Neural progenitor cell (in vitro differentiated cells): ENCODE measurements around the gene DNAJC1. TPM values are rescaled to one million over a fixed set of nuclear protein-coding genes. Genes with fewer than 3 reads are reported as not detected.

Source experiments
- DNase-seq: peaks from one replicate; pipeline ENCODE4 v3.0.0-alpha.2; 2016; ENCODE audit warnings: low spot score
- H2AFZ ChIP-seq: fragments of 200-600 bp; sonication (generic); replicated peaks from 2 replicates; pipeline ENCODE4 v1.6.1; 2016; ENCODE audit warnings: antibody characterized with exemption
- H3F3A ChIP-seq: fragments of 200-600 bp; sonication (generic); 2 replicates; pipeline ENCODE4 v1.6.1; 2016; ENCODE audit warnings: antibody characterized with exemption, low read depth
- H3K27ac ChIP-seq: fragments of 200-600 bp; sonication (generic); 2 replicates; pipeline ENCODE4 v1.5.1; 2016; ENCODE audit warnings: mild to moderate bottlenecking
- H3K27me3 ChIP-seq: fragments of 200-600 bp; sonication (generic); 2 replicates; pipeline ENCODE4 v1.6.1; 2016; ENCODE audit warnings: mild to moderate bottlenecking, moderate library complexity
- H3K36me3 ChIP-seq: fragments of 200-600 bp; sonication (generic); 2 replicates; pipeline ENCODE4 v1.5.1; 2016
- H3K4me1 ChIP-seq: fragments of 200-600 bp; sonication (generic); 2 replicates; pipeline ENCODE4 v1.6.1; 2016; ENCODE audit warnings: mixed run types
- H3K4me2 ChIP-seq: fragments of 200-600 bp; sonication (generic); 2 replicates; pipeline ENCODE4 v1.6.1; 2016
- H3K4me3 ChIP-seq: fragments of 200-600 bp; sonication (generic); 2 replicates; pipeline ENCODE4 v1.5.1; 2016
- H3K79me2 ChIP-seq: fragments of 200-600 bp; sonication (generic); 2 replicates; pipeline ENCODE4 v1.6.1; 2016; ENCODE audit warnings: low read depth
- H3K9ac ChIP-seq: fragments of 200-600 bp; sonication (generic); 2 replicates; pipeline ENCODE4 v1.6.1; 2016
- H3K9me3 ChIP-seq: fragments of 200-600 bp; sonication (generic); 2 replicates; pipeline ENCODE4 v1.5.1; 2016; ENCODE audit warnings: low read depth
- H4K20me1 ChIP-seq: fragments of 200-600 bp; sonication (generic); 2 replicates; pipeline ENCODE4 v1.6.1; 2016; ENCODE audit warnings: low read depth
- H3K27ac Mint-ChIP-seq: 3 replicates; pipeline ENCODE4 v1.8.0; 2021; ENCODE audit warnings: mixed read lengths
- H3K27me3 Mint-ChIP-seq: 2 replicates; pipeline ENCODE4 v1.8.0; 2022; ENCODE audit warnings: low read depth, mild to moderate bottlenecking, inconsistent platforms, moderate library complexity, mixed read lengths; ENCODE audit not compliant: insufficient read depth
- H3K36me3 Mint-ChIP-seq: 3 replicates; pipeline ENCODE4 v1.8.0; 2021; ENCODE audit warnings: mixed read lengths
- H3K4me1 Mint-ChIP-seq: 3 replicates; pipeline ENCODE4 v1.8.0; 2021; ENCODE audit warnings: mixed read lengths
- H3K4me3 Mint-ChIP-seq: 3 replicates; pipeline ENCODE4 v1.8.0; 2021; ENCODE audit warnings: mild to moderate bottlenecking, moderate library complexity, mixed read lengths
- H3K9me3 Mint-ChIP-seq: 3 replicates; pipeline ENCODE4 v1.8.0; 2020; ENCODE audit warnings: mixed read lengths
- EZH2 ChIP-seq: fragments of 200-600 bp; sonication (generic); IDR thresholded peaks from 2 replicates; pipeline ENCODE4 v1.6.1; 2017; ENCODE audit warnings: antibody characterized with exemption, mild to moderate bottlenecking, moderate library complexity
- EZH2phosphoT487 ChIP-seq: fragments of 200-600 bp; sonication (generic); IDR thresholded peaks from 2 replicates; pipeline ENCODE4 v1.6.1; 2017; ENCODE audit warnings: antibody characterized with exemption
- total RNA-seq: library from RNA; depleted of rRNA; stranded (reverse); fragments of >200 nt; gene quantifications from 2 replicates; pipeline ENCODE4 v1.2.3, GENCODE V29; 2015; ENCODE audit warnings: low replicate concordance
- TF ChIP-seq, protein P1 (sequence below): fragments of 200-600 bp; sonication (generic); IDR thresholded peaks from 2 replicates; pipeline ENCODE4 v1.5.1; 2017; ENCODE audit warnings: antibody characterized with exemption, mild to moderate bottlenecking

DNAJC1 gene
- total RNA-seq, 1 donor from 2014 or later = 55.3 TPM

DNA sequence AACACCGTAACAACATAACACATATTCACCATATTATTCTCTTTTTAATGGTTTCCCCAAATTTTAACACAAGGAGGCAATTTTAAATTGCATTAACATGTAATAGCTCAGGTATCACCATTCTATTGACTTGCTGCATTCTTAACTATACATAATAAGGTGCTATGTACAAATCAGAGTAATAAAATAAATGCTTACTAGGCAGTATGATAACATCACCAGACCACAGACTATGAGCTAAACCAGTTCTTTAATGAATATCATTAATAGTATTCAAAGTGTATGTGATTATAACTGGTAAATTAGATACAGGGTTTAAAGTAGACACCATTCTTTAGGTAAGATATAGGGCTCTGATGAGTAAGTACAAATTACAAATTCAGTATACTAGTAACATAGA is 226.6 kb downstream of the DNAJC1 start:
- Mint-ChIP-seq H3K4me3 (no peak overlapping the region), H3K9me3 (peaks cover 32% of the 10 kb centered on the region), H3K4me1 (no peaks in the 10 kb centered on the region), H3K27me3 (no peaks in the 10 kb centered on the region), H3K27ac (no peak overlapping the region), H3K36me3 (peaks cover 32% of the 10 kb centered on the region)
- Histone ChIP-seq H4K20me1 (no peaks in the 10 kb centered on the region), H3K27me3 (no peaks in the 10 kb centered on the region), H3K4me1 (no peaks in the 10 kb centered on the region), H3K4me2 (no peak overlapping the region), H3K9me3 (no peaks in the 10 kb centered on the region), H3K4me3 (no peak overlapping the region), H2AFZ (no peak overlapping the region), H3F3A (no peaks in the 10 kb centered on the region), H3K9ac (no peak overlapping the region), H3K36me3 (no peaks in the 10 kb centered on the region), H3K79me2 (no peaks in the 10 kb centered on the region), H3K27ac (no peak overlapping the region)
- TF ChIP-seq EZH2 = no peak
- no peak for TF ChIP-seq EZH2phosphoT487
- TF ChIP-seq, protein P1, sequence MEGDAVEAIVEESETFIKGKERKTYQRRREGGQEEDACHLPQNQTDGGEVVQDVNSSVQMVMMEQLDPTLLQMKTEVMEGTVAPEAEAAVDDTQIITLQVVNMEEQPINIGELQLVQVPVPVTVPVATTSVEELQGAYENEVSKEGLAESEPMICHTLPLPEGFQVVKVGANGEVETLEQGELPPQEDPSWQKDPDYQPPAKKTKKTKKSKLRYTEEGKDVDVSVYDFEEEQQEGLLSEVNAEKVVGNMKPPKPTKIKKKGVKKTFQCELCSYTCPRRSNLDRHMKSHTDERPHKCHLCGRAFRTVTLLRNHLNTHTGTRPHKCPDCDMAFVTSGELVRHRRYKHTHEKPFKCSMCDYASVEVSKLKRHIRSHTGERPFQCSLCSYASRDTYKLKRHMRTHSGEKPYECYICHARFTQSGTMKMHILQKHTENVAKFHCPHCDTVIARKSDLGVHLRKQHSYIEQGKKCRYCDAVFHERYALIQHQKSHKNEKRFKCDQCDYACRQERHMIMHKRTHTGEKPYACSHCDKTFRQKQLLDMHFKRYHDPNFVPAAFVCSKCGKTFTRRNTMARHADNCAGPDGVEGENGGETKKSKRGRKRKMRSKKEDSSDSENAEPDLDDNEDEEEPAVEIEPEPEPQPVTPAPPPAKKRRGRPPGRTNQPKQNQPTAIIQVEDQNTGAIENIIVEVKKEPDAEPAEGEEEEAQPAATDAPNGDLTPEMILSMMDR = no peak
- no peak for DNase-seq

DNA sequence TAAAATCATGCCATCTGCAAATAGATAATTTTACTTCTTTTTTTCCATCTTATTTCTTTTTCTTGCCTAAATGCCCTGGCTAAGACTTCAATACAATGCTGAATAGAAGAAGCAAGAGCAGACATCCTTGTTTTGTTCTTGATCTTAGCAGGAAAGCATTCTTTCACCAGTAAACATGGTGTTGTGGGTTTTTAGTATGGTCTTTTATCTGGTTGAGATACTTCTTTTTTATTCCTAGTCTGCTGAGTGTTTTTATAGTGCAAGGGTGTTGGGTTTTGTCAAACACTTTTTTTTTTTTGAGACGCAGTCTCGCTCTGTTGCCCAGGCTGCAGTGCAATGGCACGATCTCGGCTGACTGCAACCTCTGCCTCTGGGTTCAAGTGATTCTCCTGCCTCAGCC is 232.3 kb downstream of the DNAJC1 start:
- TF ChIP-seq EZH2phosphoT487 = no peak
- no peak for TF ChIP-seq EZH2
- TF ChIP-seq, protein P1 = no peak
- Histone ChIP-seq H3K36me3 (no peaks in the 10 kb centered on the region), H3K79me2 (no peaks in the 10 kb centered on the region), H3K27me3 (no peaks in the 10 kb centered on the region), H2AFZ (no peak overlapping the region), H3K4me2 (no peak overlapping the region), H3F3A (no peaks in the 10 kb centered on the region), H3K4me1 (no peaks in the 10 kb centered on the region), H4K20me1 (no peaks in the 10 kb centered on the region), H3K4me3 (no peak overlapping the region), H3K27ac (no peak overlapping the region), H3K9ac (no peak overlapping the region), H3K9me3 (no peaks in the 10 kb centered on the region)
- Mint-ChIP-seq H3K9me3 (peaks cover 11% of the 10 kb centered on the region), H3K4me3 (no peak overlapping the region), H3K27ac (no peak overlapping the region), H3K4me1 (no peaks in the 10 kb centered on the region), H3K36me3 (peaks cover 17% of the 10 kb centered on the region), H3K27me3 (no peaks in the 10 kb centered on the region)
- no peak for DNase-seq

GRCh38 chr10:21769041-21769440 is 234.5 kb downstream of the DNAJC1 start:
- no peak overlapping the region for H3K4me3 Mint-ChIP-seq
- H3K36me3 Mint-ChIP-seq = peaks cover 19% of the 10 kb centered on the region
- peaks cover 9% of the 10 kb centered on the region for H3K9me3 Mint-ChIP-seq
- H3K27me3 ChIP-seq = no peaks in the 10 kb centered on the region
- no peak overlapping the region for H3K4me2 ChIP-seq
- TF ChIP-seq, protein P1 = no peak
- no peak for TF ChIP-seq EZH2
- no peak for TF ChIP-seq EZH2phosphoT487
- no peak overlapping the region for H3K9ac ChIP-seq
- no peaks in the 10 kb centered on the region for H4K20me1 ChIP-seq
- H3K4me3 ChIP-seq = no peak overlapping the region
- no peaks in the 10 kb centered on the region for H3K79me2 ChIP-seq
- H3K27ac Mint-ChIP-seq = no peak overlapping the region
- no peaks in the 10 kb centered on the region for H3K9me3 ChIP-seq
- H3K4me1 Mint-ChIP-seq = no peaks in the 10 kb centered on the region
- peaks cover 3% of the 10 kb centered on the region for H3K27me3 Mint-ChIP-seq
- no peaks in the 10 kb centered on the region for H3K4me1 ChIP-seq
- no peak overlapping the region for H3K27ac ChIP-seq
- H2AFZ ChIP-seq = no peak overlapping the region
- DNase-seq = no peak
- H3F3A ChIP-seq = no peaks in the 10 kb centered on the region
- H3K36me3 ChIP-seq = no peaks in the 10 kb centered on the region
